Measurements from ENCODE around the gene SKI.

The SKI gene

DNA sequence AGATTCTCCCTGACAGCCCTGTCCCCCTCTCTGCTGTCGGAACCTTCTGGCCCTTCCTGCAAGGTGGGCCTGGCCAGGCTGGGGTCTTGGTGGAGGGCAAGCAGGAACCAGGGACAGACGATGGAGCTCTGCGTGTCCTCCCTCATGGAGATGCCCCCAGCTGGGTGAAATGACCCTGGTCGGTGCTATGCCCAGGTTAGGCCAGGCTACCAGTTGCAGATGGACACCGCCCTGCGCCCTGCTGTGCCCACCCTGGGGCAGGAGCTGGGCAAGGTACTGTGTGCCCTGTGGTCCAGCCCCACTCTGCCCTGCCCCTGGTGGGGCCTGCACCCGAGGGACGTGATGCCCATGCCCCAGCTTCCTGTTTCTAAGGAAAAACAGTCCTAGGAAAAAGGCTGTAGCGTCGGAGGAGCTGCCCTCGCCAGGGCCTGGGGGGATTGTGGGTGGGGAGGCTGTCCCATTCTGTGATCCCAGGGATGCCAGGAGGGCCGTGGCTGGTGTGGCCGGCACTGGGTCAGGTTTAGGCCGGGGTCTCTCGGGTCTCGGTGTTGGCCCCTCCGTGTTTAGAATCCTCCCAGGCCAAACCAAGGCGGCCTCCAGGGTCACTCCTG is 85.6 kb downstream of the SKI start:
- ChIA-PET CTCF (interaction anchor here (0.9 to 2.2 kb wide), 4 partner anchors 14 to 72 kb away, joined by 3 to 4 read pairs (median 4); no protein-coding TSS in a partner anchor), POLR2A (no interaction called here)
- no peak for DNase-seq (ENCODE audit: extremely low spot score)
- TF ChIP-seq, protein P1, sequence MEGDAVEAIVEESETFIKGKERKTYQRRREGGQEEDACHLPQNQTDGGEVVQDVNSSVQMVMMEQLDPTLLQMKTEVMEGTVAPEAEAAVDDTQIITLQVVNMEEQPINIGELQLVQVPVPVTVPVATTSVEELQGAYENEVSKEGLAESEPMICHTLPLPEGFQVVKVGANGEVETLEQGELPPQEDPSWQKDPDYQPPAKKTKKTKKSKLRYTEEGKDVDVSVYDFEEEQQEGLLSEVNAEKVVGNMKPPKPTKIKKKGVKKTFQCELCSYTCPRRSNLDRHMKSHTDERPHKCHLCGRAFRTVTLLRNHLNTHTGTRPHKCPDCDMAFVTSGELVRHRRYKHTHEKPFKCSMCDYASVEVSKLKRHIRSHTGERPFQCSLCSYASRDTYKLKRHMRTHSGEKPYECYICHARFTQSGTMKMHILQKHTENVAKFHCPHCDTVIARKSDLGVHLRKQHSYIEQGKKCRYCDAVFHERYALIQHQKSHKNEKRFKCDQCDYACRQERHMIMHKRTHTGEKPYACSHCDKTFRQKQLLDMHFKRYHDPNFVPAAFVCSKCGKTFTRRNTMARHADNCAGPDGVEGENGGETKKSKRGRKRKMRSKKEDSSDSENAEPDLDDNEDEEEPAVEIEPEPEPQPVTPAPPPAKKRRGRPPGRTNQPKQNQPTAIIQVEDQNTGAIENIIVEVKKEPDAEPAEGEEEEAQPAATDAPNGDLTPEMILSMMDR (IDR thresholded peaks at IDR 0.05; ENCODE audit: control extremely low read depth, extremely low read depth, low read depth, missing control alignments): no peak

DNA sequence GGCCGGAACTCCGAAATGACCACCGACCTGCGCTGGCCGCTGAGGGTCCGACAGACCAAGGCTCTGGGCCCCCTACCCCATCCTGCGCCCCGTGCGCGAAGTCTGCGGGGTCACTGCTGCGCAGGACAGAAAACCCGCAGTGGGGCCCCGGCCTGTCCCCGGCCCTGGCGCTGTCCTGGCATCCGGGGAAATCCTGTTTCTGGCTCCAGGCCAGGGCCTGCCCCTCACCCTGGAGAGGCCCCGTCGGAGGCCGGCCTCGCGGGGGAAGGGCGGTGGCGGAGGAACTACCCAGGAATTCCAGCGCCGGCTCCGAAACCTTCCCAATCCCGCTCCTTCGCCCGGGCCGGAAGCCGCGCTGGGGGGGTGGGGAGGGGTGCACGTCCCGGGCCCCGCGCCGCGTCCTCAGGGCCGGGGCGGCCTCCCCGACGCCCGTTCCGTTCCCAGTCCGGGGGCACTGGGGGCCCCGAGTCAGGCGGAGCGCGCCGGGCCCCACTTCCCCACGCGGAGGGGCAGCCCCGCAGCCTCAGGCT is 86.2 kb downstream of the SKI start:
- DNase-seq (ENCODE audit: extremely low spot score): no peak
- TF ChIP-seq, protein P1 (IDR thresholded peaks at IDR 0.05; ENCODE audit: control extremely low read depth, extremely low read depth, low read depth, missing control alignments): no peak
- ChIA-PET POLR2A (no interaction called here), CTCF (interaction anchor here (0.9 to 2.3 kb wide), 6 partner anchors 8 to 73 kb away, joined by 3 to 16 read pairs (median 4); no protein-coding TSS in a partner anchor)

DNA sequence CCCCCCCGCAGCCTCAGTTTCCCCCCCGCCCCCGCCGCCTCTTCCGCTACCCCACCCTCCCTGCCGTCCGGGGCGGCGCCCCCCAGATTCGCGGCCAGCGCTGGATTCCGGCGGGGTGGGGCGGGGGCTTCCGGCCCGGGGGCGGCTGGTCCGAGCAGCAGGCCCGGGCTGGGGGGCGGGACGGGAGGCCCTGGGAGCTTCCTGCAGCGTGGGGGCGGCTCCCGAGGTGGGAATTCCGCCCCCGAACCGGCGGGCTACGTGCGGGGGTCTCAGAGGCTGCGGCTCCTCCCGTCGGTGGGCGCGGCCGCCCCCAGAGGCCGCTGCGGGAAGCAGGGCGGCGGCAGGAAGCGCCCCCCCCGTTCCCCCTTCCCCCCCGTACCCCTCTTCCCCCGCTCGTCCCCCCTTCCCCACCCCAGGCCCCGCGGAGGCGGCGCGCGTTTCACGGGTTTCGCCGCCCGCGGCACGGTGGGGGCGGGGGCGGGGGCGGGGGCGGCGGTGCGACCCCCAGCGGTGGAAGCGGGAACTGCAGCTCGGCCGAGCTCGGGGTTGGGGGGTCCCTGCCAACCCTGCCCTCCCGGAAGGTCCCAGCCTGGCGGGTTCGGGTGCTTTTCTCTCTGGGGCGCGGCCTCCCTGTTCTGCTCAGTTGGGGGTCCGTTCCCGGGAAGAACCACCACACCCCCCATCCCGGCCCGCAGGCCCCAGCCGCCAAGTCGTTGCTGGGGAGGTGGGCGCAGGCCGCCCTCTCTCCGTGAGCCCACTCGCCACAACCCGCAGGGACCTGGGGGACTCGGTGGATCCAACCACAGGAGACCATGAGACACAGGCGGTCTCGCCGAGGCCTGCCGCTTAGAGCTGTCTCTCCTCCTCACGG is 86.9 kb downstream of the SKI start:
- CTCF ChIA-PET: interaction anchor here (0.6 to 2.3 kb wide), 19 partner anchors 8 to 210 kb away, joined by 3 to 16 read pairs (median 4); partner anchors contain the start of gene FAAP20
- POLR2A ChIA-PET: no interaction called here
- TF ChIP-seq, protein P1 (IDR thresholded peaks at IDR 0.05; ENCODE audit: control extremely low read depth, extremely low read depth, low read depth, missing control alignments): peak; percentile 64
- DNase-seq (ENCODE audit: extremely low spot score): peak; percentile 88

DNA sequence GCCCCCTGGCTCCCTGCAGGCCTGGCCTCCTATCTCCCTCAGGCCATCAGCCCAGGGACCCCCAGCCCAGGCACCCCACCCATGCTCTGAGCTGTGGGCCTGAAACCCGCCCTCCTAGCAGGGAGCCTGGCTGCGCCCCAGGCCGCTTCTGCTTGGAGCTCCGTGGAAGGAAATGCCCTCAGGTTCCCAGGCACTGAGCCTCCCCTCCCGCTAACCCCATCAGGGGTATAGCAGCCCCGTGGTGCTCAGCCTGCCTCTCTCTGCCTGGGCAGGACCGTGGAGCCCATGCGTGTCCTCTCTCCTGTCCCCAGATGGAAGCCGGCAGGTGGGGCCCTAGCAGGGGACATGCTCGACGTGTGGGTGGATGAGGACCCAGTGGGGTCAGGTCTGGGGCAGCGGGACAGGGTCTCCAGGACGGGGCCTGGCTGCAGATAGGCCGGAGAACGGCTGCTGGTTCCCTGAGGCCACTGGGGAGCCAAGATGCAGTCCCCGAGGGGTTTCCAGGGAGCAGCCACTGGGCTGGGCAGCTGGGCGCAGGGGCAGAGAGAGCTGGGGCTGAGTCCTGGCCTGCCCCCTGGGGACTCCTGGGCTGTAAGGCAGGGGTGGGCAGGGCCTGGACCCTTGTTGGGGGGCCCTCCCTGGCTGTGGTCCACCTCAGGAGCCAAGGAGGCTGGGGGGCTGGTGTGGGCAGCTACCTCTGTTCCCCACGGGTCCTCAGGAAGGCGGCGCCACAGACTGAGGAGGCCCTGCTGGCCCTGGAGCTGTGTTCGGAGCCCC is 87.7 kb downstream of the SKI start:
- ChIA-PET CTCF (interaction anchor here (0.8 to 2.3 kb wide), 17 partner anchors 9 to 209 kb away, joined by 3 to 16 read pairs (median 4); no protein-coding TSS in a partner anchor), POLR2A (no interaction called here)
- TF ChIP-seq, protein P1 (IDR thresholded peaks at IDR 0.05; ENCODE audit: control extremely low read depth, extremely low read depth, low read depth, missing control alignments): no peak
- no peak for DNase-seq (ENCODE audit: extremely low spot score)

DNA sequence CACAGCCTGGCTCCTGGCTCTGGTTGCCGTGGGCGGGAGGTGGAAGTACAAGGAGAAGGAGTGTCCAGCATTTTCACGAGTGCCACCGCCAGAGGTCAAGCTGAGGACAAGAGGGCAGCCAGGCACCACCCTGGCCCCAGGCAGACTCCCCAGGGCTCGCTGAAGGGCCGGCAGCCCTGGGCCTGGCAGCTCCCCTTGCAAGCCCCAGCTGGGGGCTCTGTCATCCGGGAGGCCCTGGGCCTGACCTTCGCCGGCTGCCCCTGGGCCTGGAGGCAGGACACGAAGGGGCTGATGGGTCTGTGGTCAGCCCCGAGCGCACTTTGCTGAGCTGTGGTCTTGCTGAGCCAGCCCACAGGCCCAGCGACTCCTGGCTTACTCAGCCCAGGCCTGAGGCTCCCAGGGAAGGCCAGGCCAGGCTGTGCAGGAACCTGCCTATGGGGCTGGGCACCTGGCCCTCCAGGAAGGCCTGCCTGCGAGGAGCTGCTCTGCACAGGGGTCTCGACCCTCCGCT is 88.4 kb downstream of the SKI start:
- ChIA-PET CTCF (interaction anchor here (1.2 to 2.3 kb wide), 4 partner anchors 10 to 112 kb away, joined by 3 to 16 read pairs (median 6); no protein-coding TSS in a partner anchor), POLR2A (no interaction called here)
- DNase-seq (ENCODE audit: extremely low spot score): no peak
- TF ChIP-seq, protein P1 (IDR thresholded peaks at IDR 0.05; ENCODE audit: control extremely low read depth, extremely low read depth, low read depth, missing control alignments): no peak
